Liver (tissue), 9 donors: ENCODE results near the gene GPR62. TPM values are rescaled to one million over a fixed set of nuclear protein-coding genes. Genes with fewer than 3 reads are reported as not detected.

Experiments used
- DNase-seq: peaks from one replicate; pipeline ENCODE4 v3.0.0-alpha.2; 2017; ENCODE audit warnings: low spot score
- H3K27ac ChIP-seq, 2 donors: one replicate each; pipeline ENCODE4 v1.7.0; 2013; ENCODE audit warnings: inconsistent platforms in 2 of 2, low read length in 2 of 2, control low read depth in 1 of 2, low read depth in 1 of 2, mild to moderate bottlenecking in 1 of 2
- H3K27me3 ChIP-seq, 4 donors: one replicate each; pipeline versions ENCODE4 v1.6.1 to v1.7.0; 2013; ENCODE audit warnings: low read length in 3 of 4, inconsistent platforms in 1 of 4, mild to moderate bottlenecking in 1 of 4, moderate library complexity in 1 of 4; ENCODE audit not compliant: control insufficient read depth in 4 of 4, insufficient read depth in 4 of 4
- H3K36me3 ChIP-seq, 4 donors: one replicate each; pipeline versions ENCODE4 v1.6.1 to v1.7.0; 2013; ENCODE audit warnings: low read length in 3 of 4, mild to moderate bottlenecking in 3 of 4, low read depth in 1 of 4, moderate library complexity in 1 of 4; ENCODE audit not compliant: control insufficient read depth in 4 of 4, insufficient read depth in 3 of 4
- H3K4me1 ChIP-seq, 4 donors: one replicate each; pipeline versions ENCODE4 v1.6.1 to v1.7.0; 2013; ENCODE audit warnings: low read length in 3 of 4, mild to moderate bottlenecking in 3 of 4, moderate library complexity in 1 of 4; ENCODE audit not compliant: control insufficient read depth in 4 of 4, insufficient read depth in 4 of 4
- H3K4me3 ChIP-seq, 3 donors: one replicate each; pipeline versions ENCODE4 v1.6.1 to v1.7.0; 2013; ENCODE audit warnings: low read length in 3 of 3, control low read depth in 1 of 3, low read depth in 1 of 3, mild to moderate bottlenecking in 1 of 3
- H3K9ac ChIP-seq, 2 donors: one replicate each; pipeline ENCODE4 v1.7.0; 2013; ENCODE audit warnings: low read length in 2 of 2, mild to moderate bottlenecking in 2 of 2, moderate library complexity in 2 of 2, control low read depth in 1 of 2, low read depth in 1 of 2
- H3K9me3 ChIP-seq, 4 donors: one replicate each; pipeline versions ENCODE4 v1.6.1 to v1.7.0; 2013; ENCODE audit warnings: low read length in 3 of 4; ENCODE audit not compliant: control insufficient read depth in 4 of 4
- EGR1 ChIP-seq, 2 donors: IDR thresholded peaks; 2 replicates each; pipeline ENCODE4 v1.6.1; 2016 to 2018; ENCODE audit warnings: antibody characterized with exemption in 2 of 2, low read depth in 2 of 2
- FOXA1 ChIP-seq: IDR thresholded peaks from 2 replicates; pipeline ENCODE4 v1.6.1; 2016; ENCODE audit warnings: antibody characterized with exemption
- FOXA2 ChIP-seq: IDR thresholded peaks from 2 replicates; pipeline ENCODE4 v1.6.1; 2016; ENCODE audit warnings: antibody characterized with exemption
- GABPA ChIP-seq, 2 donors: IDR thresholded peaks in 1 of 2; conservative IDR thresholded peaks in 1 of 2; 2 replicates each; pipeline ENCODE4 v1.6.1; 2016; ENCODE audit warnings: antibody characterized with exemption in 2 of 2, mild to moderate bottlenecking in 1 of 2, moderate library complexity in 1 of 2
- HNF4A ChIP-seq, 2 donors: conservative IDR thresholded peaks; 2 replicates each; pipeline ENCODE4 v1.6.1; 2016; ENCODE audit warnings: antibody characterized with exemption in 2 of 2, mild to moderate bottlenecking in 2 of 2
- HNF4G ChIP-seq: IDR thresholded peaks from 2 replicates; pipeline ENCODE4 v1.6.1; 2016; ENCODE audit warnings: antibody characterized with exemption
- JUND ChIP-seq, 2 donors: IDR thresholded peaks; 2 replicates each; pipeline ENCODE4 v1.6.1; 2016; ENCODE audit warnings: antibody characterized with exemption in 2 of 2
- MAX ChIP-seq: IDR thresholded peaks from 2 replicates; pipeline ENCODE4 v1.6.1; 2016; ENCODE audit warnings: antibody characterized with exemption
- NR2F2 ChIP-seq: IDR thresholded peaks from 2 replicates; pipeline ENCODE4 v1.6.1; 2016; ENCODE audit warnings: antibody characterized with exemption
- RAD21 ChIP-seq, 2 donors: IDR thresholded peaks; 2 replicates each; pipeline ENCODE4 v1.6.1; 2016; ENCODE audit warnings: antibody characterized with exemption in 2 of 2, mild to moderate bottlenecking in 2 of 2
- REST ChIP-seq: IDR thresholded peaks from 2 replicates; pipeline ENCODE4 v1.6.1; 2016; ENCODE audit warnings: antibody characterized with exemption, mild to moderate bottlenecking
- RXRA ChIP-seq, 2 donors: IDR thresholded peaks; 2 replicates each; pipeline ENCODE4 v1.6.1; 2017 to 2018; ENCODE audit warnings: antibody characterized with exemption in 2 of 2, mild to moderate bottlenecking in 1 of 2
- SP1 ChIP-seq: IDR thresholded peaks from 2 replicates; pipeline ENCODE4 v1.6.1; 2018; ENCODE audit warnings: antibody characterized with exemption, mild to moderate bottlenecking
- TAF1 ChIP-seq: conservative IDR thresholded peaks from 2 replicates; pipeline ENCODE4 v1.6.1; 2016; ENCODE audit warnings: antibody characterized with exemption, mild to moderate bottlenecking
- YY1 ChIP-seq: IDR thresholded peaks from 2 replicates; pipeline ENCODE4 v1.6.1; 2016; ENCODE audit warnings: antibody characterized with exemption, mild to moderate bottlenecking
- ZBTB33 ChIP-seq: IDR thresholded peaks from 2 replicates; pipeline ENCODE4 v1.6.1; 2016; ENCODE audit warnings: antibody characterized with exemption
- WGBS: extraction: QIAGEN DNeasy Blood & Tissue Kit; methylation state at CpG from one replicate; pipeline ENCODE4 v1.1.7; 2013; 5-methylcytosine and 5-hydroxymethylcytosine counted together
- polyA plus RNA-seq, 2 donors: library from polyadenylated mRNA; stranded (reverse) in 1 of 2; unstranded in 1 of 2; fragments of 200-250 nt in 1 of 2; fragments of >200 nt in 1 of 2; fragmentation: Nextera tagmentation in 1 of 2; extraction: Ambion mirVana in 1 of 2; gene quantifications; one replicate each; pipeline versions ENCODE4 v1.2.1 to v1.2.3, GENCODE V29; 2013 to 2015
- total RNA-seq, 2 donors: library from RNA; depleted of rRNA; stranded (reverse); fragments of >200 nt; gene quantifications; one replicate each; pipeline ENCODE4 v1.2.3, GENCODE V29; 2014
- TF ChIP-seq, protein P1 (sequence below): fragments of 150-350 bp; IDR thresholded peaks from 2 replicates; pipeline ENCODE4 v1.5.1; 2017; ENCODE audit warnings: improper control_type of control experiment, low read depth, low read length; ENCODE audit not compliant: missing input control
- TF ChIP-seq, protein P2 (sequence below): IDR thresholded peaks from 2 replicates; pipeline ENCODE4 v1.6.1; 2016; ENCODE audit warnings: antibody characterized with exemption
- donor health status: healthy.
- donor health status: healthy.
- donor health status: healthy.
- donor health status: healthy.
- donor health status: healthy.

GPR62 gene
- total and polyA plus RNA-seq, 4 donors, result 0.07 to 0.08 TPM; not detected in 2

DNA sequence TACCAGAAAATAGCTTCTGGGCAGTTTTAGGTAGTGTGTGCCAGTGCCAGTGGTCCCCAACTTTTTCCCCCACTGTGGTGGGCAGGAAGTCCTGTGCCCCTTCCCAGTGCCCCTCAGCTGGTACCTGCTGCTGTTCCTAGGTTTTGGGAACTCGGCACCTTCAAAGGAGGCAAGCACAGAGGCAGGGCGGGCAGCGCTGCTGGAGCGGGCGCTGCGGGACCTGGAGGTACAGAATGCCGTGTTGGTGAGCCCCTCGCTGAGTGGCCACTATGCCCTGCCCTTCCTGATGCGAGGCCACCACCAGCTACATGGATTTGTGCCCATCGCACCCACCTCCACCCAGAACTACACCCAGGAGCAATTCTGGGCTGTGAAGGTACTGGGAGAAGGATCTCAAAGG is 25.1 kb downstream of the GPR62 start (continued):
- no peak for TF ChIP-seq REST
- no peak for TF ChIP-seq YY1
- TF ChIP-seq MAX, result no peak

DNA sequence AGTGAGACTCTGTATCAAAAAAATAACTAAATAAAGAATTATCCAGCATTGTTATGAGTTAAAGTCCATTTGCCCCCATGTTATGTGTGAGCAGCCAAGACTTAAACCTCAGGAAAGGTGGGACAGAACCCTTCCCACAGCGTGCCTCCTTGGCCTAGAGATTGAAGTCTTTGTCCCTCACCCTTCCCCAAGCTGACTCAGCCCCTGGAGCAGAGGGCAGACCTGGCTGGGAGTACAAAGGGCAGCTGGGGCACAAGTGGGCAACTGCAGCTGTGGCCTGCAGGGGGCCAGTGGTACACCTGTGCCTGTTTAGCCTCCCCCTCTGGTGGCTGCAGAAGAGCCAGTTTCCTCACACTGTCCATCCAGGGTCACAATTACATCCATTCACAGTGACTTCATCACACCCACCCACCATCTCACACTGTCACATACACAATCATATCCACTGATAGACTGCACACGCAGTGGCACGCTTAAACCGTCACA is 27.2 kb downstream of the GPR62 start:
- peak; percentile 99 for TF ChIP-seq HNF4A (conservative IDR thresholded peaks at IDR 0.05)
- peak; percentile 31 for TF ChIP-seq YY1
- TF ChIP-seq SP1, result peak; percentile 96
- no peak for TF ChIP-seq EGR1 (IDR thresholded peaks at IDR 0.05; ENCODE audit: low read depth in 2 of 2)
- peak; percentile 84 for TF ChIP-seq JUND (IDR thresholded peaks at IDR 0.05)
- TF ChIP-seq REST, result peak; percentile 56
- peak; percentile 27 for TF ChIP-seq FOXA2
- TF ChIP-seq, protein P1, sequence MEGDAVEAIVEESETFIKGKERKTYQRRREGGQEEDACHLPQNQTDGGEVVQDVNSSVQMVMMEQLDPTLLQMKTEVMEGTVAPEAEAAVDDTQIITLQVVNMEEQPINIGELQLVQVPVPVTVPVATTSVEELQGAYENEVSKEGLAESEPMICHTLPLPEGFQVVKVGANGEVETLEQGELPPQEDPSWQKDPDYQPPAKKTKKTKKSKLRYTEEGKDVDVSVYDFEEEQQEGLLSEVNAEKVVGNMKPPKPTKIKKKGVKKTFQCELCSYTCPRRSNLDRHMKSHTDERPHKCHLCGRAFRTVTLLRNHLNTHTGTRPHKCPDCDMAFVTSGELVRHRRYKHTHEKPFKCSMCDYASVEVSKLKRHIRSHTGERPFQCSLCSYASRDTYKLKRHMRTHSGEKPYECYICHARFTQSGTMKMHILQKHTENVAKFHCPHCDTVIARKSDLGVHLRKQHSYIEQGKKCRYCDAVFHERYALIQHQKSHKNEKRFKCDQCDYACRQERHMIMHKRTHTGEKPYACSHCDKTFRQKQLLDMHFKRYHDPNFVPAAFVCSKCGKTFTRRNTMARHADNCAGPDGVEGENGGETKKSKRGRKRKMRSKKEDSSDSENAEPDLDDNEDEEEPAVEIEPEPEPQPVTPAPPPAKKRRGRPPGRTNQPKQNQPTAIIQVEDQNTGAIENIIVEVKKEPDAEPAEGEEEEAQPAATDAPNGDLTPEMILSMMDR, result peak; percentile 76
- TF ChIP-seq RXRA (IDR thresholded peaks at IDR 0.05), result peak; percentile 86 to 87
- no peak for TF ChIP-seq FOXA1
- TF ChIP-seq ZBTB33, result peak; percentile 33
- TF ChIP-seq, protein P2, sequence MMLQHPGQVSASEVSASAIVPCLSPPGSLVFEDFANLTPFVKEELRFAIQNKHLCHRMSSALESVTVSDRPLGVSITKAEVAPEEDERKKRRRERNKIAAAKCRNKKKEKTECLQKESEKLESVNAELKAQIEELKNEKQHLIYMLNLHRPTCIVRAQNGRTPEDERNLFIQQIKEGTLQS, result peak; percentile 21
- peak; percentile 59 for TF ChIP-seq NR2F2
- peak; percentile 32 to 66 for TF ChIP-seq RAD21 (IDR thresholded peaks at IDR 0.05)
- TF ChIP-seq GABPA (IDR thresholded peaks at IDR 0.05 in 1 of 2, conservative IDR thresholded peaks at IDR 0.05 in 1 of 2), result peak in 1 of 2 donors; percentile 46
- TF ChIP-seq TAF1, result no peak
- TF ChIP-seq HNF4G, result peak; percentile 94
- peak; percentile 69 for TF ChIP-seq MAX
- H3K4me1 ChIP-seq, result peaks cover 6 to 51% (median 26%) of the 10 kb centered on the region in 4 donors
- peak; percentile 63 for DNase-seq

More for the DNA sequence above, 27.2 kb downstream of the GPR62 start:
- Histone ChIP-seq H3K27ac (peak overlapping the region; percentile 96 to 100), H3K27me3 (no peaks in the 10 kb centered on the region), H3K9me3 (no peaks in the 10 kb centered on the region), H3K4me3 (peak overlapping the region; percentile 62 to 89 (median 85)), H3K36me3 (peaks cover 0 to 3% (median 2%) of the 10 kb centered on the region in 4 donors), H3K9ac (peak overlapping the region; percentile 92 to 94)
- 3% methylated on average over 4 of the region's 4 CpGs for WGBS
